Stimulated activated CD8-positive, alpha-beta memory T cell treated with anti-CD3 and anti-CD28 coated beads, Interleukin-4, amount 100 ng/mL, for 48 hours (primary cell): ENCODE measurements around the gene C10orf71.

Source experiments
- DNase-seq: peaks from one replicate; pipeline ENCODE4 v3.0.0-alpha.2; 2020

Gene C10orf71

DNA sequence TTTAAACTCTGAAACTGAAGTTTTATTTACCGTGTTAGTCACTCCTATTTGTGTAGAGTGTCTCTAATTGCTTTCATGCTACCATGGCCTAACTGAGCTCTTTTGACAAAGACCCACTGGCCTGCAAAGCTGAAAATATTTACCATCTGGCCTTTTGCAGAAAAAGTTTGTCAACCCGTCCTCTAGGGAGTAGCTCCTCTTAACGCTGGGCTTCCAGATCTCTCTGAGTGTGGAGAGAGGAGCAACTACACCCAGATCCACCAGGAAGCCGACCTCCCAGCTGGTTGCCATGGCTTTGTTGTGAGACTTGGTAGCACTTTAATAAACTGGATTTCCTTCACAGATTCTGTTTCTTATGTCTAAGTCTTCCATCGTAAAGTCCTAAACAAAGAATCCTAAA is 4.2 kb upstream of the C10orf71 start:
- DNase-seq, result no peak

DNA sequence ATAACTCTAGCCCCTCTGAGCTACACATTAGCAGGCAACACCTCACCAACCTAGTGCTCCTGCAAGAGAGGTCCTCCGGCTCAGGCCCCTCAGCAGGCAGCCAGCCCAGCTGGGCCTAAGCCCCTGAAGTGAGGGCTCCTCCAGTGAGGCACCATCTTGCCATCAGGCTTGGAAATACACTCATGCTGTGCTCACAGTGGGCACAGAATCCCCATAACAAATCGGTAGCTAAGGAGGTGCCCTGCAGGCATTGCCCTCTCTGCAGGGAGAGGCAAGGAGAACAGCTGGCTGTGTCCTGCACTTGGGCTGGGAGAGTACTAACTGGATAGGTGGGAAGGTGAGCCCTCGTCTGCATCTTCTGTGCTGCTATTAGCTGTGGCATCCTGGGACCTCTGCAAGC is 3.7 kb upstream of the C10orf71 start:
- DNase-seq, result no peak

DNA sequence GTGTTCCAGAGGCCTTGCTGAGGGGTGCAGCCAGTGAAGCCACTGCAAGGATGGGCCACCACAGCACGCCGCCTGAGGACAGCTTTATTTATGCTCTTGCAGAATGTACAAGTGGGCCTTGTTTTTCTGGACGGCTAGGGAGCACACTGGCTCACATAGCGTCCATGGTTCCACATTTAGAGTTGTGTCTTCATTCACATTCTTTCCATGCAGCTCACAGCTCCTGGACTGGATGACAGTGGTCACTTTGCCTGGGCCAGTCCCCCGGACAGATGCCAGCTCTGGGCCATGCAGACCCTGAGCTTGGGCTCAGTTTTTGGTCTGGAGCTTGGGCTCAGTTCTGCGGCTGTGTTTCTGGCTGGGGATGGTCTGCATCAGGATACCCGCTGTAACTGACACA is 2.6 kb upstream of the C10orf71 start:
- no peak for DNase-seq

DNA sequence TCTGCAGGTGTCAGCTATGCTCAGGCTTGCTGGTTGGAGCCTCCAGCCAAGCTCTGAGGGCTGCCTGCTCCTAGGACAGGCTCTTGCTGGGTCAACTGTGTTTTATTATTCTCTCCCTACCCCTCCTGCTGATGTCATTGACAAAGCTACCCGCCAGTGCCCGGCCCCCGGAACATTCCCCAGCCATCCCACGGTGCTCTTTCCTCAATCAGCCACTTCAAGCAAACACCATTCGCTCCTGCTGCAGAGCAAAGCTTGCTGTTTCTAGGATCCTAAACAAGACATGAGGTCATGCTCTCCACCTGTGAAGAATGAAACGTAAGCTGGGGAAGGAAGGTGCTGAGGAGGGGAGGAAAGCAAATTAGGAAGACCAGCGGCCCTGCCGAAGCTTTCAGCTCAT is 2.1 kb upstream of the C10orf71 start:
- DNase-seq, result no peak

DNA sequence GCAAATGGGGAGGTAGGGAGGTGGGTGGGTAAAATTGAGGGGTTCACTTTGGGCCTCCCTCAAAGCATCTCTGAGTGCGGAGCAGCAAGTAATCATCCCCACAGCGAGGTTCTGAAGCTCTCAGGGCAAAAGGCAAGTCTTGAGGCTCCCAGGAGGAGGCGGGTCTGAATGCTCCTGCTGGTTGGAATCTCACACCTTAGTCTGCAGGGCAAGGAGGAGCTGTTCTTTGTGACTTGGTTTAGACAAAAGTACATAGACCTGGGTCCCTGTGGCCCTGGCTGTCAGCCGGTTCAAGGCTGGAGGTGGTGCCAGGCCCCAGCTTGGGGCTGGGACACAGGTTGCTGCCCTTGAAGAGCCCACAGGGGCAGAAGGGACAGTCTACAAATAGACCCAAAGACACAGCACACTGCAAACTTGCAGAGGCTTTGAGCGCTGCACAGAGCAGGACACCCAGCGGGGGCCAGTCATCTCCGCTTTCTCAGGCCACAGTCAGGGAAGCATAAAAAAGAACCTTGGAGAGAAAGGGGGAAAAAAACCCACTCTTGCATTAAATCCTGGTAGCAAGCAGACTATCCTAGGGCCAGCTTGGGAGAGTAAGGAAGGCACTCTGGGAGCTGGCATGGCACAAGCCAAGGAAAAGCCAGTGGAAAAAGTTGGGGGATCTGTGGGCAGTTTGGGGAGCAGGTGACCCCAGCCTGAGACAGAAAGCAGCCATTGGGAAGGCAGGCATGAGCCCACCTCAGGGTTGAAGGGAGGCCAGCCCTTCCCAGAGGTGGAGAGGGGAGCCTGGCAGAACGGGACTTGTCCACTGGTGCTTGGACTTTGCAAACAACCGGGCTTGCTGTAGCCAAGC is 926 bp upstream of the C10orf71 start:
- no peak for DNase-seq

DNA sequence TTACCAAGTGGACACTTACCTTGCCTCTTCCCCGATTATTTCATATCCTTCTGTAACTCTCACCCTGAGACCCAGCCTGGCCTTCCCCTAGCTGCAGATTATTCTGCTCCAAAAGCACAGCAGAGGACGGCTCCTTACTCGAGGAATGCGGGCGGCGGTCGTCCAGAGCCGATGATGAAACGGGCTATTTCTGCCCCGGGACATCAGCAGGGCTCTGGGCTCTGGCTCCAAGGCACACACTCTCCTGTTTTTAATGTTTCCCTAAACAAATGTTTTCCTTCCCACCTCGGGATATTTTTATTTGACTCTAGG is 343 bp upstream of the C10orf71 start:
- DNase-seq, result no peak

DNA sequence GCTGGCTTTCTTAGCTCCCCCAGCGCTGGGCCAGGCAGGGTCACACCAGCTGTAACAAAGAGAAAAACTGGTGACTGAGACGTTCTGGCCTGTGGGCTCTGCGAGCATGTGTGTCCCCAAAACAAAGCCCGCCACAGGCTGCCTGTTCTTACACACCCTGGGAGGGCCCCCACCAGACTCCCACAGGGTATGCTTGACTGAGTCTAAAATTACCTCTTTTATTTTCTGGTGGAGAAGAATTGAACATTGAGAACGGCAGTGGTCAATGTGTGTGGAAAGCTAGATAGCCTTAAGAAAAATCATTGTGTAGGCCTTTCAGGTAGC is 808 bp downstream of the C10orf71 start:
- no peak for DNase-seq

DNA sequence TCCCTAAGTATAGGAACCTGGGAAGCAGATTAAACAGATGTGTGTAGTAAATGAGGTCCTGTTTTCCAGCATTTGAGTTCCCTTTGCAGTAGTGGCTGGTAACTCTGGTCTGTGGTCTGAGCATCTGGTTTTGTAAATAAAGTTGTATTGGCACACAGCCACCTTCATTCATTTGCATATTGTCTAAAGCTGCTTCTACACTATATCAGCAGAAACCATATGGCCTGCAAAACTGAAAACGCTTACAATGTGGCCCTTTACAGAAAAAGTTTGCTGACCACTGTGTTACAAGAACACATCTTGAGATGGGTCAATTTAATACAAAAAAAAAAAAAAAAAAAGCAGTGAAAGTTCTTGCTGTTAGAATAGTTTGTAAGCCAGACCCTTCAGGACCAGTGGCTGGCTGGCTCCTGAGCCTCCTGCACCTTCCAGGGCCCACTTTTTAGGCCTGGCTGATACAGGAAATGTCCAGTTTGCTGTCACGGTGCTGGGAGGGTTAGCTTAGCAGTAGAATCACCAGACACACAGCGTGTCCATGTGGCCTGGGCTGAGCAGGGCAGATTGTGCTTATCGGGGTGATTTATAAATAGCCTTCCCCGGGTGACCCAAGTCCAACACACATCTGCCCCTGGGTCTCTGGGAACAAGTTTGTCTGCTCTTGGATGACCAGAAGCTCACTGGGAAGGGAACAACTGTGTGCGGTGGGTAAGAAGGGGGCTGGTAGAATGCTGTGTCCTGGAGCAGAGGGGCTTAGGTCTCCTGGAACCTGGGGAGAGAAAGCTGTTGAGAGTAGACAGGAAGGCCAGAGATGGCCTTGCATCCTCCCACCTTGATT is 1.4 kb downstream of the C10orf71 start:
- no peak for DNase-seq

DNA sequence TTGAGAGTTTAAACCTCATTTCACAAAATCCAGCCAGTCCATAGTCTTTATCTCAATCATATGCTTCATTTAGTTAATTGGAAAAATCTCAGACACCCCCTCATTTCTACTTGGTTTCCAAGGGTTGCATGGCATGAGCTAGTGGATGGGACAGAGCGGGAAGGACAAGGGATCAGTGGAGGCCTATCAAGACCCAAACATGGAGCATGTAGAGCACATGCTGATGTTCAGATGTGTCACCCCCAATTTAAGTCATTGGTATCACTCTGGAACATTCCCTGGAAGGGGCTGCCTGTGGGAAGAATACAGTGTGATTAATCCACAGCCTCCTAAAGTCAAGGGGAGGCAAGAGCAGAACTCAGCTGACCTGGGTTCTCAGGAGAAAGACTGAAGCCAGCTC is 2.3 kb downstream of the C10orf71 start:
- DNase-seq, result no peak

DNA sequence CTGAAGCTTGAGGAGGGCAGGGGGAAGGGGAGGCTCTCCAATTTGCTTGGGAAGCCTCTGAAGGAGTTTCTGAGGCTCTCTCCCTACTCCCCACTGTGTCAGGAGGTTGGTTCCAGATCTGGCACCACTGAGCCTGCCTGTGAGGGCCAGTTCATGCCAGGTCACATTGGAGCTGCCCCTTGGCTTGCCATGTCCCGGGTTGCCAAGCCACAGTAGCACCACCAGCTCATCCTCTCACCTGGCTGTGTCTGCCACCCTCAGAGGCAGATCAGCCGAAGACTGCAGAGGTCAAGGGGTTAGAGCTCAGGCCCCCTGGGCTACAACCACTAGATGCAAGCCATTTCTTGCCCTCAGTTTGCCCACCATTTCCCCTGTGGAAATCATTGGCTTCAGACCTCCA is 3.1 kb downstream of the C10orf71 start:
- DNase-seq, result no peak

DNA sequence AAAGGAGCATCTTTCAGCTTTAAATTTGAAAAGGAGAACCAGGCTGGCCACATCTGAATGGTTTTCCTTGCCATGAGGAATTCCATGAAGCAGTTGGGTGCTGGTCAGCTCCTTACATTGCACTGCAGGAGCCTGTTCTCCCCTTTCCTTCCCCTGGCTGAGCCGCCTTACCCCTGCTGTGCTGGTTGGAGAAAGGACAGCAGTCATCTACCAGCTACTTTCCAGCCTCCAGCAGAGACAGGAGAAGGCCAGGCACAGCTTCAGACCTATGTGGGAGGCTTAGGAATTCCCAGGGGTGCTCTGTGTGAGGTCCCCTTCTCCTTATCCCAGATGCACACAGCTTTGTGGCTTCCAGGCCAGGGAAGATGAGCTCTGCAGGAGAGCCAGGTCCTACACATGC is 4.7 kb downstream of the C10orf71 start:
- no peak for DNase-seq

DNA sequence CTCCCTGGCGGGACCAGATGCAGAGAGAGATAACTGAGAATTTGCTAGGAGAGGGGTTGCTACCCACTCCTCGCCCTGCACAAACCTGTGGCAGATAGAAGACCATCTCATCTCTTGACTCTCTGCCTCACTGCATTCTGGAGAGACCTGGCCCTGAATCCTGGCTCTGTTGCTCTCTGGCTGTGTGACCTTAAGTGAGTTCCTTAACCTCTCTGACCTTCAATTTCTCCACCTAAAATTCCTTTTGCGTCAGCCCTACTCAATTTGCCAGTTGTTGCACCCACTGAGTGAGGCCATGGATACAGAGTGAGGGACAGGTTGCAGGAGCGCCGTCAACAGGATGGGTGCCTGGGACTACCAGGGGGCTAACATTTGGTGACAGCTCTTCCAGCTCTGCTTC is 5.2 kb downstream of the C10orf71 start:
- DNase-seq, result no peak

DNA sequence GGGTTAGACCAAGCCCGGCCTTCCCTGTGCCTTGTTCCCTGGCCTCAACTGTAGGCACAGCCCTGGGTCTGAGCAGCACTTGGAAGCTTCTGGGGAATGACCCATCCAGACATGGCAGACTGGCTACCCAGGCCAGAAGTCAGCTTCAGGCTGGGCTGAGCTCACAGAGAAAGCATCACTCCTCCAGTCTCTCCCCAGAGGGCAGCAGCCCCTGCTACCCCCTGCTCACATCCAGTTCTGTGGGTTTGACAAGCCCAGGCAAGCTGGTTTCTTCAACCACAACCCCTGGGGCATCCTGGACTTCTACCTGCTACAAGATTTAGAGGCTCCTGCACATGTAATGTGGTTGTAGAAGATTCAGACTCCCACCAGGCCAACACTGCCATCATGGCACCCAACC is 9.0 kb downstream of the C10orf71 start:
- DNase-seq, result no peak

DNA sequence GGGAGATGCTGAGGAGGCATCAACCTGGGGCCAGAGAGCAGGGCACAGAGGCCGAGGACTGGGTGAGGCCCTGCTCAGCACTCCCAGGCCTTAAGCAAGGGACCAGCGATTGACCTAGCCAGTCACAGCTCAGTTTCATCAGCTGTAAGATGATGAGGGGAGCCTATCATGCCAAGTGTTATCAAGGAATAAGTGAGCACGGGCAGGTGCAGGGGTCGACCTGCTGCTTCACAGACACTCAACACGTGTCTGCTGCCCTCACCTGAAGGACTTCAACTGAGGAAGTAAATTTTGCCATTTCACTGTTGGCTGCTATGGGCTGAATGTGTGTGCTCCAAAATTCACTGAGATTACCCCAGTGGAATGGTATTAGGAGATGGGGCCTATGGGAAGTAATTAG is 9.9 kb downstream of the C10orf71 start:
- DNase-seq, result no peak

DNA sequence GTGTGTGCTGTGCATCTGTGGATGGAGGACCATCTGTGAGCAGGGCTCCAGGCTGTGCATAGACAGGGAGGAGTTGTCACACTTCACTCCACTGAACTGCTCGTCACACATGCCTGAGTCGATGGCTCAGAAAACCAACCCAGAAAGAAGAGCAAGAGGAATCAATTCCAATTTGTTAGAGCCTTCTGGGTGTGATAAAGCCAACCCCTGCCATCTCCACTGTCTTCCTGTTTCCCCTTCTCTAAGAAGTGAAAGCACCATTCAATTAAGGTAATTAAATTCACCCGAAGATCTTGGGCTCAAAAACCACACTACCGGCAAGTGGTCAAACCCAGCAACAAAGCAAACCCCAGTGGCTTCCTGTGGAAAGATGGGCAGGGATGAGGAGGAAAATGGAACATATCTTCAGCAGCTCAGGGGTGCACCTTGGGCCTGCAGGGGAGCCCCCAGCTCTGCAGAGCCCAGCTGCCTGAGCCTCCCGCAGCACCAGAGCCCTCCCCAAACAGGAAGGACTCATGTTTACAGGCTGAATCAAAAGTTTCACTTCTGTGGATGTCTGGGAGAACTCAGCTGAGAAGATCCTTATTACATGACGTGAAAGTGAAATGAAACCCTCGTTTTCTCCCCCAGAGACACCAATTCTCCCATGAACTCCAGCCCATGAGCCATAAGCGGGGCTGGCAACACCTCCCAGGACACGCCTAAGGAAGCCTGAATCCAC is 10.9 kb downstream of the C10orf71 start:
- DNase-seq, result peak; percentile 45

DNA sequence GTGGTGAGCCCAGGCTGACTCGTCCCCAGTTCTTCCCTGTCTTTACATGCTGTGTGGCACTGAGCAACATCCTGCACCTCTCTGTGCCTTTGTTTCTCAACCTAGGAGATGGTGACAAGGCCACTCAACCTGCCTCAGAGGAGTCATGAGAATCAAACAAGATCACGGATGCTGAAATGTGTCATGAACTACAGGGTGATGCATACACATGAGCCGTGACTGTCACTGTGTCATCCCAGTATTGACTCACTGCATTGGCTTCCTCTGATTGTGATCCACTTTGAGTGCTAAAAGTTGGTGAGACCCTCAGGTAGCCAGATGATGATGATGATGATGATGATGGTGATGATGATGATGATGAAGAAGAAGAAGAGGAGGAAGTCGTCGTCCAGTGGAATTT is 11.5 kb downstream of the C10orf71 start:
- peak; percentile 44 for DNase-seq

DNA sequence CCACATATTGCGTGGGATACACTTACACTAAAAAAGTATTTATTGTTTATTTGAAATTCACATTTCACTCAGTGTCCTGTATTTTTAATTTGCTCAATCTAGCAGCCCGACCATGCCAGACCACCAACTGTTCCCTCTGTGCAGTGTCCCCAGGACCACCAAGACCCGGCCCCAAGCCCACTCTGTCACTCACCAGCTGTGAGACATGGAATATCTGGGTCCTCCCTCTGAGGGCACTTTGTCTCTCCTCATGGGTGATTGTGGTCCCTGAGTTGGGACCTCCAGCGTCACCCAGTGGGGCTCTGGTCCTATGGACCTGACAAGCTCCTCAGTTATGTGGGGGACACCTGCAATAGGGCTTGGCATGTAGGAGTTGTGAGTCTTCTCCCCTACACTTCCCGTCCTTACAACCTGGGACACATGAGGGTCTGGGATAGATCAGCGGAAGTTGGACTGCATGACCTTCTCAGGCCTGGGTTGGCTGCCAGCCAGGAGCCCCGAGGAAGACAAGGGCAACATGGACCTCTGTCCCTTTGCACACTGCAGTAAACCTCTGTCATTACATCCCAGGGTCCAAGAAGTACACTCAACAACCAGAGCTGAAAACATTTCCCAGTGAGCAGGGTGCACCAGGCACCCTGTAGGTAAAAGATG is 12.1 kb downstream of the C10orf71 start:
- no peak for DNase-seq

DNA sequence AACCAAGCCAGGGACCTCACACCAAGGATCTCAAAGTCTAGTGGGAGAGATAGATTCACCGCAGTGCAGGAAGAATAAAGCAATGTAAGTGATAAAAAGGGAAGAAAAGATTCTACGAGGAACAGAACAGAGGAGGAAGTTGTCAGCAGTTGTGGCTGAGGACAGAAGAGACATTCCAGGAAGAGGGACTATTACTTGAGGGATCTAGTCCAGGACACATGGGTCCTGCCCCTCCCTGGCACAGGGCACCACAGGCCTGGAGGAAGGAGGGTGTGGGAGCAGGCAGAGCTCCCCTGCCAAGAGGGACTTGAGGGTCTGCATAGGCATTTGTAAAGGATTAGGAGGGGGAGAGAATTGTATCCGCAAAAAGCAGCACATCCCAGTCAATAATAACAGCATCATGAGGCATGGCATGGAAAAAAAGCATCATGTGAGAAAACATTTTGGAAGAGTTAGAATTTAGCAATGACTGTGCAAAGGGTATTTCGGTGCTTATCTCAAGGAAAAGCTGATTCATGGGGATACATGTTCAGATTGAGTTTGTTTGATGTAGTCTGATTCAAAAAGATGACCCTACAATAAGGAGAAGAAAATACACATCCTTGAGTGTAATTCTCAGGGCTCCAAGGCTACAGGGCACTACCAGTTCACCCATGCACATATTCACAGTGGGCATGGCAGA is 12.7 kb downstream of the C10orf71 start:
- DNase-seq, result no peak

DNA sequence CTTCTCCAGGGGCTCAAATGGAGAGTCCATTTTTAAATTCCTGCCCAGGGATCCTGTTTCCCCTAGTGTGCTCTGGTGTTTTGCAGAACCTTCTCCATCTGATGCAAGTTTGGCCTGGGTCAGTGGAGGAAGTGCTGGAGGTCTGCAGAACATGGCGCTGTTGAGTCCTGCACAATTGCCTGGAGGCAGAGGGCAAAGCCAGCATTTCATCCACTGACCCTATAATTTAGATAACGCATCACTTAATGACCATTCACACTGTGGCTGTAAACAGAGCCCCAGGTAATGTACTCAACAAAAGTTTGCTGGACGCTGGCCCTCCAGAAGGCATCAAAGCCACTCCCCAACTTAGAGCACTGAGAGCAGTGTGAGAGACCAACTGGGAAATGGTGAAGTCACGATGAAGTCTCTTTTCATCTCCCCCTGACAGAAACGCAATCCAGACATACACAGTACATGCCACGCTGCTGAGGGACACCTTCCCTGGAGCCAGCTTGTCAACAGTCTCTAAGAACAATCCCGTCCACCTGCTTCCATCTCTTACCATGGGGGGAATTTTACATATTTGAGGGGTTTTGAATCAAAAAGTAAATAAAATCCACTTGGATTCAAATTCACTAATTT is 13.4 kb downstream of the C10orf71 start:
- no peak for DNase-seq

DNA sequence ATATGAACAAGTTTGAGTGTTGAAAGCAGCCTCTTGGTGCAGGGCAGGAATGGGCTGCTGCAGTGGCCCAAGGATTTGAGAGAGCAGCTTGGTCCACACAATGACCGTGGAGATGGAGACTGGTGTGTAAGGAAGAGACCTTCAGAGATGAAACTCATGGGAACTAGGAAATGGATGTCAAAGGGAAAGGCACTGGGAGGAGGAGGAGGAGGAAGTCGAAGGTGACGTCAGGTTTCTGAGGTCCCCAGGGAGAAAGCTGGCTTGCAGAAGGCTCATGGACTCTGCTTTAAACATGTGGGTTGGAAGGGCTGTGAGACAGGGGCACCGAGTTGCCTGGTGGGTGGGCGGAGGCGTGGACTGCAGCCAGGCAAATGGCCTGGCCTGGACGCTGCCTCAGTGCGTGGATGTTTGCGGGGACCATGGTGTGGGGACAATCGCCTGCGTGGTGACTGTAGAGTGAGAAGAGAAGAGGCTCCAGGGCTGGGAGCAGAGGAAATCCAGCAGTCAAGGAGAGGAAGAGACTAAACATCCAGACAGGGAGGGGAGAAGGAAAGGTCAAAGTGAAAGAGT is 14.6 kb downstream of the C10orf71 start:
- DNase-seq, result no peak

DNA sequence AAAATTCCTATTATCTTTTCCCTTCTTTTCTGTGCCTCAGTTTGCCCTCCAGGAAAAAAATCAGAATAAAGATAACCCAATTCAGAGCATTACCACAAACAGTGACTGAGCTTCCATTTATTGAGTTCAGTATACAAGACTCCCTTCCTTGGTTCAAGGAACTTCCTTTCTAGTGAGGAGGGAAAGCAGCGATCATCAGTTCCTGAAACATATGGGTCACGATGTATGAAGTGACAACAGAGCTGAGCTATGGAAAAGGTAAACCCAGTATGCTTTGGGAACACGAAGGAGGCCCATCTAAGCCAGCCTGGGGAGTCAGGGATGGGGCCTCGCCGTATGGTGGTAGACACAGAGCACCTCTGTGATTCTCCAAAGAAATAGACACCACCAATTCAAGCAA is 15.8 kb downstream of the C10orf71 start:
- no peak for DNase-seq

DNA sequence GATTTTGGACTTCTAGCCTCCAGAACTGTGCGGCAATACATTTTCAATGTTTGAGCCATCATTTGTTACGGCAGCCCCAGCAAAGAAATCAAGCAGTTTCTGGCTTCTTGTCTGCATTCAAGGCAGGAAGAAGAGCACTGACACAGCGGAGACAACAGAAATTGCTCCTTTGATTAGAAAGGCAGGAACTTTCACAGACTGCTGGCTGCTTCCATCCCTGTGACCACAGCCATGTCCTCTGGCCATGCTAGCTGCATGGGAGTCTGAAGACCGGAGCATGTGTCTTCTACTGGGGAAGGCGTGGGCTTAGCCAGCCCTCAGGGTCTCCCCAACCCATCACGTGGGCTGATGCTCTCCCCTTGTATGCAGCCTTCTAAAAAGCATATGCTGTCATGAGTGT is 19.1 kb downstream of the C10orf71 start:
- DNase-seq, result no peak
